GM20000 (cell line): ENCODE results near the gene GRK1.

ENCODE experiments used
- DNase-seq: peaks from one replicate; pipeline ENCODE4 v3.0.0; 2012; ENCODE audit warnings: low spot score
- TF ChIP-seq, protein P1 (sequence below): IDR thresholded peaks from 2 replicates; pipeline ENCODE4 v1.5.1; 2012; ENCODE audit warnings: mild to moderate bottlenecking, control low read depth; ENCODE audit errors: extremely low read depth, missing control alignments

Gene GRK1

GRCh38 chr13:113639616-113640262, 27.3 kb upstream of the GRK1 start:
- TF ChIP-seq, protein P1, sequence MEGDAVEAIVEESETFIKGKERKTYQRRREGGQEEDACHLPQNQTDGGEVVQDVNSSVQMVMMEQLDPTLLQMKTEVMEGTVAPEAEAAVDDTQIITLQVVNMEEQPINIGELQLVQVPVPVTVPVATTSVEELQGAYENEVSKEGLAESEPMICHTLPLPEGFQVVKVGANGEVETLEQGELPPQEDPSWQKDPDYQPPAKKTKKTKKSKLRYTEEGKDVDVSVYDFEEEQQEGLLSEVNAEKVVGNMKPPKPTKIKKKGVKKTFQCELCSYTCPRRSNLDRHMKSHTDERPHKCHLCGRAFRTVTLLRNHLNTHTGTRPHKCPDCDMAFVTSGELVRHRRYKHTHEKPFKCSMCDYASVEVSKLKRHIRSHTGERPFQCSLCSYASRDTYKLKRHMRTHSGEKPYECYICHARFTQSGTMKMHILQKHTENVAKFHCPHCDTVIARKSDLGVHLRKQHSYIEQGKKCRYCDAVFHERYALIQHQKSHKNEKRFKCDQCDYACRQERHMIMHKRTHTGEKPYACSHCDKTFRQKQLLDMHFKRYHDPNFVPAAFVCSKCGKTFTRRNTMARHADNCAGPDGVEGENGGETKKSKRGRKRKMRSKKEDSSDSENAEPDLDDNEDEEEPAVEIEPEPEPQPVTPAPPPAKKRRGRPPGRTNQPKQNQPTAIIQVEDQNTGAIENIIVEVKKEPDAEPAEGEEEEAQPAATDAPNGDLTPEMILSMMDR, result no peak

DNA sequence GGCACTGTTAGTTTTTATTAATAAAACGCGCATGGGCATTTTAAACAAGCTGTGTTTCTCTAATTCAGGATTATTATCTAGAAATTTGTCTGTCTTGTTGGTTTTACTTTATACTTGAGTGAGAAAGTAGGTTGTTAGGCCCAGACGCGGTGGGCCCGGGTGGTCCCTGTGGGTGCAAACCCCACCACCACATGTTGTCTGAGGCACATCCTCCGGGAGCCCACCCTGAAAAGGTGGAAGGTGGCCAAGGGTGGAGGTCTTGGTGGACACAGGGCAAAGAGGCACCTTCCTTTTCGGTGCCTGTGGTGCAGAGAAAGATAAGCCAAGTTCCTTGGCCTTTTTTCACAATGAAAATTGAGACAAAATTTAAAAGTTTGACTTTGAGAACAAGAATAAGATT, 25.6 kb upstream of the GRK1 start:
- TF ChIP-seq, protein P1, result no peak
- DNase-seq, result no peak

More at GRCh38 chr13:113639616-113640262, 27.3 kb upstream of the GRK1 start:
- DNase-seq, result no peak

DNA sequence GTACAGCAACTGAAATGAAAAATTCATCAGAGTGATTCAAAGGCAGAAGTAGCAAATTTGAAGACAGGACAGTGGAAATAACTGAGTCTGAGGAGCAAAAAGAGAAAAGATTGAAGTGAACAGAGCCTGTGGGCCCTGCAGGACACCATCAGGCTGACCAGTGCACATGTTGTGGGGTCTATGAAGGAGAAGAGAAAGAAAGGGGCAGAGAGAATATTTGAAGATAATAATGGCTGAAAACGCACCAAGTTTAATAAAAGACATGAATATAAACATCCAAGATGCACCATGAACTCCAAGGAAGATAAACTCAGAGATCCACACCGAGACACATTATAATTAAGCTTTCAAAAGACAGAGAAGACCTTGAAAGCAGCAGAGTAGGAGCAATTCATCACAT, 24.5 kb upstream of the GRK1 start:
- DNase-seq, result no peak
- TF ChIP-seq, protein P1, result no peak

GRCh38 chr13:113643593-113643992, 23.4 kb upstream of the GRK1 start:
- TF ChIP-seq, protein P1, result no peak
- no peak for DNase-seq

DNA sequence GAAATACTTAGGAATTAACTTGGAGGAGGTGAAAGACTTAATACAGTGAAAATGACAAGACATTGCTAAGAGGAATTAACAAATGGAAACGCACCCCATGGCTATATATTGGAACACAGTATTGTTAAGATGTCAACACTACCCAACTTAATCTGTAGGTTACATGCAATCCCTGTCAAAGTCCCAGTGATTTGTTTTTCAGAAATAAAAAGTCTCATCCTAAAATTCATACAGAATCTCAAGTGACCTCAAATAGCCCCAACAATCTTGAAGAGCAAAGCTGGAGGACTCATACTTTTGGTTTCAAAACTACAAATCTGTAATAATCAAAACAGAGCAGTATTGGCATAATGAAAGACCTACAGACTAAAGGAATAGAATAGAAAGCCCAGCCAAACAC, 22.2 kb upstream of the GRK1 start:
- no peak for DNase-seq
- TF ChIP-seq, protein P1, result no peak

DNA sequence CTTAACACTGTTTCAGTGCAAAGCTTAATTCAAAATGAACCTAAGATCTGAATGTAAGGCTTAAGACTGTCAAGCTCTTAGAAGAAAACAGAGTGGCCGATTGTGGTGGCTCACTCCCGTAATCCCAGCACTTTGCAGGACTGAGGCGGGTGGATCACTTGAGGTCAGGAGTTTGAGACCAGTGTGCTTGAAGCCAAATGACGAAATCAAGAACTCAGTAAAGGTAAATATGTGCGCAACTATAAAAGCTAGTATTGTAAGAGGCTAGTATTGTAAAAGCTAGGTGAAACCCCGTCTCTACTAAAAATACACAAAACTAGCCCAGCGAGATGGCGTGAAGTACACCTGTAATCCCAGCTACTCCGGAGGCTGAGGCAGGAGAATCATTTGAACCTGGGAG, 21.7 kb upstream of the GRK1 start:
- TF ChIP-seq, protein P1, result no peak
- DNase-seq, result no peak

- no peak for DNase-seq
- TF ChIP-seq, protein P1, result no peak
These were observed 20.6 kb upstream of the GRK1 start for GRCh38 chr13:113646376-113646775.
